ENCODE measurements around the gene CEBPA. TPM values are rescaled to one million over a fixed set of nuclear protein-coding genes. Genes with fewer than 3 reads are reported as not detected.

Gene CEBPA
- polyA plus RNA-seq, 3 donors = 17.9 to 76.3 (median 47.5) TPM

- peak in 1 of 3 donors; percentile 31 for DNase-seq
- Histone ChIP-seq H3K4me3 (replicated peaks in 1 of 3; ENCODE audit: low read depth in 2 of 3, low read length in 3 of 3) (peak overlapping the region in 2 of 3 experiments; percentile 15 to 67), H3K4me2 (replicated peaks; ENCODE audit: extremely low read depth, low read length, poor library complexity, severe bottlenecking) (peak overlapping the region; percentile 78), H2AFZ (ENCODE audit: insufficient read depth, low read depth, low read length, poor library complexity, severe bottlenecking) (peak overlapping the region; percentile 66), H3K27ac (ENCODE audit: low read depth in 1 of 2, low read length in 2 of 2) (peak overlapping the region; percentile 75 to 89), H3K9me3 (replicated peaks in 1 of 2; ENCODE audit: control insufficient read depth in 1 of 2, insufficient read depth in 1 of 2, low read length in 2 of 2) (peaks cover 0 to 4% of the 10 kb centered on the region in 2 donors), H4K20me1 (ENCODE audit: insufficient read depth, low read length) (no peaks in the 10 kb centered on the region), H3K4me1 (ENCODE audit: control insufficient read depth in 1 of 2, insufficient read depth in 2 of 2, low read length in 2 of 2) (peaks cover 60 to 67% of the 10 kb centered on the region in 2 donors), H3K27me3 (ENCODE audit: control insufficient read depth in 2 of 2, insufficient read depth in 2 of 2, low read length in 2 of 2) (no peaks in the 10 kb centered on the region), H3K9ac (ENCODE audit: insufficient read depth, low read length, poor library complexity, severe bottlenecking) (peak overlapping the region; percentile 60), H3K79me2 (ENCODE audit: insufficient read depth, low read length) (peaks cover 2% of the 10 kb centered on the region), H3K36me3 (replicated peaks in 1 of 2; ENCODE audit: control insufficient read depth in 1 of 2, insufficient read depth in 2 of 2, low read length in 2 of 2) (no peaks in the 10 kb centered on the region)
- peaks cover 0 to 4% of the 10 kb centered on the region in 2 donors for H3K36me3 Mint-ChIP-seq
- peaks cover 69% of the 10 kb centered on the region for H3K4me1 Mint-ChIP-seq
- peaks cover 0 to 4% (median 0%) of the 10 kb centered on the region in 3 donors for H3K27me3 Mint-ChIP-seq (ENCODE audit: low read depth in 3 of 3)
- peak overlapping the region; percentile 87 to 96 (median 93) for H3K27ac Mint-ChIP-seq
- intact Hi-C loops (cut with micrococcal nuclease) = loop anchor here (5.0 kb wide), 2 partner anchors 36 to 41 kb away; partner anchors contain the start of gene CEBPA (in 1 of the 2)
- peaks cover 0 to 5% (median 2%) of the 10 kb centered on the region in 7 donors for H3K9me3 Mint-ChIP-seq
- H3K4me3 Mint-ChIP-seq = peak overlapping the region; percentile 65 to 88
- no peak for TF ChIP-seq CTCF (IDR thresholded peaks at IDR 0.05)
- WGBS (ENCODE audit: insufficient coverage) = 23% methylated on average over 8 of the region's 14 CpGs
These were observed 40.7 kb downstream of the CEBPA start for GRCh38 chr19:33261511-33262189.

GRCh38 chr19:33260628-33261418 is 41.5 kb downstream of the CEBPA start:
- H3K9ac ChIP-seq (ENCODE audit: insufficient read depth, low read length, poor library complexity, severe bottlenecking) = peak overlapping the region; percentile 60
- no peaks in the 10 kb centered on the region for H3K27me3 ChIP-seq (ENCODE audit: control insufficient read depth in 2 of 2, insufficient read depth in 2 of 2, low read length in 2 of 2)
- H3K36me3 ChIP-seq (replicated peaks in 1 of 2; ENCODE audit: control insufficient read depth in 1 of 2, insufficient read depth in 2 of 2, low read length in 2 of 2) = no peaks in the 10 kb centered on the region
- DNase-seq = peak; percentile 58 to 80 (median 78)
- H3K4me1 ChIP-seq (ENCODE audit: control insufficient read depth in 1 of 2, insufficient read depth in 2 of 2, low read length in 2 of 2) = peaks cover 55 to 62% of the 10 kb centered on the region in 2 donors
- H3K79me2 ChIP-seq (ENCODE audit: insufficient read depth, low read length) = no peaks in the 10 kb centered on the region
- H3K4me3 Mint-ChIP-seq = peak overlapping the region; percentile 65 to 88
- peaks cover 0 to 4% (median 0%) of the 10 kb centered on the region in 3 donors for H3K27me3 Mint-ChIP-seq (ENCODE audit: low read depth in 3 of 3)
- H3K27ac Mint-ChIP-seq = peak overlapping the region; percentile 87 to 96 (median 94)
- peak overlapping the region in 2 of 3 experiments; percentile 15 to 67 for H3K4me3 ChIP-seq (replicated peaks in 1 of 3; ENCODE audit: low read depth in 2 of 3, low read length in 3 of 3)
- peaks cover 0 to 4% of the 10 kb centered on the region in 2 donors for H3K9me3 ChIP-seq (replicated peaks in 1 of 2; ENCODE audit: control insufficient read depth in 1 of 2, insufficient read depth in 1 of 2, low read length in 2 of 2)
- H3K36me3 Mint-ChIP-seq = peaks cover 0 to 4% of the 10 kb centered on the region in 2 donors
- peak overlapping the region; percentile 66 for H2AFZ ChIP-seq (ENCODE audit: insufficient read depth, low read depth, low read length, poor library complexity, severe bottlenecking)
- H3K4me2 ChIP-seq (replicated peaks; ENCODE audit: extremely low read depth, low read length, poor library complexity, severe bottlenecking) = peak overlapping the region; percentile 78
- H4K20me1 ChIP-seq (ENCODE audit: insufficient read depth, low read length) = no peaks in the 10 kb centered on the region
- TF ChIP-seq CTCF (IDR thresholded peaks at IDR 0.05) = no peak
- H3K9me3 Mint-ChIP-seq = peaks cover 0 to 5% (median 2%) of the 10 kb centered on the region in 7 donors
- intact Hi-C loops (cut with micrococcal nuclease) = loop anchor here (5.0 kb wide), 2 partner anchors 36 to 41 kb away; partner anchors contain the start of gene CEBPA (in 1 of the 2)
- peaks cover 63% of the 10 kb centered on the region for H3K4me1 Mint-ChIP-seq
- peak overlapping the region; percentile 75 to 89 for H3K27ac ChIP-seq (ENCODE audit: low read depth in 1 of 2, low read length in 2 of 2)
- WGBS (ENCODE audit: insufficient coverage) = under 1% methylated on average over 20 of the region's 24 CpGs
